ENCODE measurements around the gene CPED1. TPM values are rescaled to one million over a fixed set of nuclear protein-coding genes. Genes with fewer than 3 reads are reported as not detected.

Gene CPED1
- total RNA-seq, 1 experiment from 2014 or later: 0.44 TPM

- TF ChIP-seq ERG (CRISPR knock-in tag; IDR thresholded peaks at IDR 0.05): no peak
- TF ChIP-seq ZNF219 (CRISPR knock-in tag; IDR thresholded peaks at IDR 0.05; ENCODE audit: borderline replicate concordance): no peak
- no peak for TF ChIP-seq E2F4 (CRISPR knock-in tag; IDR thresholded peaks at IDR 0.05; ENCODE audit: borderline replicate concordance, low read depth)
- no peak for TF ChIP-seq OVOL2 (CRISPR knock-in tag; IDR thresholded peaks at IDR 0.05; ENCODE audit: borderline replicate concordance)
- TF ChIP-seq ETV6 (CRISPR knock-in tag; IDR thresholded peaks at IDR 0.05): no peak
- TF ChIP-seq, protein P1, sequence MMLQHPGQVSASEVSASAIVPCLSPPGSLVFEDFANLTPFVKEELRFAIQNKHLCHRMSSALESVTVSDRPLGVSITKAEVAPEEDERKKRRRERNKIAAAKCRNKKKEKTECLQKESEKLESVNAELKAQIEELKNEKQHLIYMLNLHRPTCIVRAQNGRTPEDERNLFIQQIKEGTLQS (CRISPR knock-in tag; conservative IDR thresholded peaks at IDR 0.05): no peak
- no peak for TF ChIP-seq PRRX2 (CRISPR knock-in tag; IDR thresholded peaks at IDR 0.05)
These were observed 47.4 kb upstream of the CPED1 start (continued) for GRCh38 chr7:120941064-120941463.

DNA sequence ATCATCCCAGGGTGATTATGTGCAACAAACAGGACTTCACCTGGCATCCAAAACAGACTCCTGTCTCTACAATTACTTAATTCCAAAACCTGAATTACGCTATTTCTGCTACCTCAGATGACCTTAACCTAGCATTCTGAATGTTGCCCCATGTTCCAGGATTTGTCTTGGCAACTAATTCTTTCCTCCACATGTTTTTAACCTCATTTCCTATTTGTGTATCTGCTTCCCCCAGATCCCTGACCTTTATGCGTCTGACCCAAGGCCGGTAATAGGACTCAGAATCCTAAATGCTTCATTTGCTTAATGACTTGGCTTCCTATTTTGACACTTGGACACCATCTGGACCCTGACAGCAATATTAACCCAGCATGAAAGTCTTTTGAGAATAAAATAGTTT lies 46.7 kb upstream of the CPED1 start:
- ChIA-PET POLR2A (no interaction called here), CTCF (interaction anchor here (1.1 to 1.9 kb wide), 2 partner anchors 136 to 149 kb away, joined by 4 to 6 read pairs; no protein-coding TSS in a partner anchor)
- TF ChIP-seq, protein P2, sequence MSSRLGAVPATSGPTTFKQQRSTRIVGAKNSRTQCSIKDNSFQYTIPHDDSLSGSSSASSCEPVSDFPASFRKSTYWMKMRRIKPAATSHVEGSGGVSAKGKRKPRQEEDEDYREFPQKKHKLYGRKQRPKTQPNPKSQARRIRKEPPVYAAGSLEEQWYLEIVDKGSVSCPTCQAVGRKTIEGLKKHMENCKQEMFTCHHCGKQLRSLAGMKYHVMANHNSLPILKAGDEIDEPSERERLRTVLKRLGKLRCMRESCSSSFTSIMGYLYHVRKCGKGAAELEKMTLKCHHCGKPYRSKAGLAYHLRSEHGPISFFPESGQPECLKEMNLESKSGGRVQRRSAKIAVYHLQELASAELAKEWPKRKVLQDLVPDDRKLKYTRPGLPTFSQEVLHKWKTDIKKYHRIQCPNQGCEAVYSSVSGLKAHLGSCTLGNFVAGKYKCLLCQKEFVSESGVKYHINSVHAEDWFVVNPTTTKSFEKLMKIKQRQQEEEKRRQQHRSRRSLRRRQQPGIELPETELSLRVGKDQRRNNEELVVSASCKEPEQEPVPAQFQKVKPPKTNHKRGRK (CRISPR knock-in tag; IDR thresholded peaks at IDR 0.05; ENCODE audit: borderline replicate concordance): no peak
- H3K27me3 Mint-ChIP-seq (ENCODE audit: low read depth): no peaks in the 10 kb centered on the region
- H3K36me3 Mint-ChIP-seq: no peaks in the 10 kb centered on the region
- 0 out of 2 replicates have a peak overlapping the region, but pooled peaks have one; percentile 17 for H3K27ac Mint-ChIP-seq
- no peaks in the 10 kb centered on the region for H3K9me3 Mint-ChIP-seq
- DNase-seq (ENCODE audit: low spot score) (no peak), ATAC-seq (no peak)
- no peaks in the 10 kb centered on the region for H3K4me1 Mint-ChIP-seq
- H3K4me3 Mint-ChIP-seq: no peak overlapping the region

DNA sequence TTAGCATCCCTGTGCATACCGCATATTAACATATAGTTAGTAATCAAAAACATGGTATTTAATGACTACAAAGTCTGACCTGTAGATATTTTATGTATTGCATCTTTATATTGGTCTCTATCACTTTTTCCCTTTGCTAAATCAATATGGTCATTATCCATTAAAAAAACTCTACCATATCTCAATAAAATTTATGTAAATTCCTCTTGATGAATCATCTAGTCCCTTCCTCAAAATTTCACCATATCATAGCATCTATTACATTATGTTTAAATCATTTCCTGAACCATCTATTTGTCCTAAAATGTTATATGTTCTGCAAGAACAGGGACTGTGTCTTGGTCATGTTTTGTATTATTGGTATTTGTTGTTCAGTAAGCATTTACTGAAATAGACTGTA lies 45.6 kb upstream of the CPED1 start:
- Mint-ChIP-seq H3K4me3 (no peak overlapping the region), H3K27ac (no peak overlapping the region), H3K27me3 (ENCODE audit: low read depth) (no peaks in the 10 kb centered on the region), H3K9me3 (no peaks in the 10 kb centered on the region), H3K4me1 (no peaks in the 10 kb centered on the region), H3K36me3 (no peaks in the 10 kb centered on the region)
- DNase-seq (ENCODE audit: low spot score): no peak
- POLR2A ChIA-PET: interaction anchor here (0.5 kb wide), 1 partner anchor 7 kb away, joined by 4 read pairs; the partner anchor contains the start of gene ING3
- no peak for ATAC-seq
- CTCF ChIA-PET: no interaction called here
- TF ChIP-seq, protein P3, sequence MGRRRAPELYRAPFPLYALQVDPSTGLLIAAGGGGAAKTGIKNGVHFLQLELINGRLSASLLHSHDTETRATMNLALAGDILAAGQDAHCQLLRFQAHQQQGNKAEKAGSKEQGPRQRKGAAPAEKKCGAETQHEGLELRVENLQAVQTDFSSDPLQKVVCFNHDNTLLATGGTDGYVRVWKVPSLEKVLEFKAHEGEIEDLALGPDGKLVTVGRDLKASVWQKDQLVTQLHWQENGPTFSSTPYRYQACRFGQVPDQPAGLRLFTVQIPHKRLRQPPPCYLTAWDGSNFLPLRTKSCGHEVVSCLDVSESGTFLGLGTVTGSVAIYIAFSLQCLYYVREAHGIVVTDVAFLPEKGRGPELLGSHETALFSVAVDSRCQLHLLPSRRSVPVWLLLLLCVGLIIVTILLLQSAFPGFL (CRISPR knock-in tag; IDR thresholded peaks at IDR 0.05; ENCODE audit: borderline replicate concordance): no peak
- no peak for TF ChIP-seq SMAD4 (CRISPR knock-in tag; IDR thresholded peaks at IDR 0.05)
- TF ChIP-seq GRHL2 (CRISPR knock-in tag; IDR thresholded peaks at IDR 0.05; ENCODE audit: insufficient replicate concordance, severe bottlenecking): no peak
- TF ChIP-seq, protein P1 (CRISPR knock-in tag; conservative IDR thresholded peaks at IDR 0.05): no peak
- no peak for TF ChIP-seq ZNF317 (CRISPR knock-in tag; IDR thresholded peaks at IDR 0.05; ENCODE audit: borderline replicate concordance, low read depth)
- TF ChIP-seq JAZF1 (CRISPR knock-in tag; IDR thresholded peaks at IDR 0.05): no peak
- no peak for TF ChIP-seq NR1H2 (CRISPR knock-in tag; IDR thresholded peaks at IDR 0.05)
- TF ChIP-seq HMGXB4 (CRISPR knock-in tag; IDR thresholded peaks at IDR 0.05): no peak
- TF ChIP-seq, protein P4, sequence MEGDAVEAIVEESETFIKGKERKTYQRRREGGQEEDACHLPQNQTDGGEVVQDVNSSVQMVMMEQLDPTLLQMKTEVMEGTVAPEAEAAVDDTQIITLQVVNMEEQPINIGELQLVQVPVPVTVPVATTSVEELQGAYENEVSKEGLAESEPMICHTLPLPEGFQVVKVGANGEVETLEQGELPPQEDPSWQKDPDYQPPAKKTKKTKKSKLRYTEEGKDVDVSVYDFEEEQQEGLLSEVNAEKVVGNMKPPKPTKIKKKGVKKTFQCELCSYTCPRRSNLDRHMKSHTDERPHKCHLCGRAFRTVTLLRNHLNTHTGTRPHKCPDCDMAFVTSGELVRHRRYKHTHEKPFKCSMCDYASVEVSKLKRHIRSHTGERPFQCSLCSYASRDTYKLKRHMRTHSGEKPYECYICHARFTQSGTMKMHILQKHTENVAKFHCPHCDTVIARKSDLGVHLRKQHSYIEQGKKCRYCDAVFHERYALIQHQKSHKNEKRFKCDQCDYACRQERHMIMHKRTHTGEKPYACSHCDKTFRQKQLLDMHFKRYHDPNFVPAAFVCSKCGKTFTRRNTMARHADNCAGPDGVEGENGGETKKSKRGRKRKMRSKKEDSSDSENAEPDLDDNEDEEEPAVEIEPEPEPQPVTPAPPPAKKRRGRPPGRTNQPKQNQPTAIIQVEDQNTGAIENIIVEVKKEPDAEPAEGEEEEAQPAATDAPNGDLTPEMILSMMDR (IDR thresholded peaks at IDR 0.05): no peak
- TF ChIP-seq ZNF532 (CRISPR knock-in tag; IDR thresholded peaks at IDR 0.05; ENCODE audit: borderline replicate concordance): no peak

Measured in WTC11 (cell line).